H9 (cell line): ENCODE data around the gene PCYT2. TPM values are rescaled to one million over a fixed set of nuclear protein-coding genes. Genes with fewer than 3 reads are reported as not detected.

ENCODE experiments used
- DNase-seq: peaks from one replicate; pipeline ENCODE4 v3.0.0-alpha.2; 2017
- H2AFZ ChIP-seq: one replicate; pipeline ENCODE4 v1.6.1; 2013; ENCODE audit warnings: mild to moderate bottlenecking, low read length, control low read depth, moderate library complexity
- H2AK5ac ChIP-seq: 2 replicates; pipeline ENCODE4 v1.6.1; 2013; ENCODE audit warnings: low read length, control low read depth, mixed read lengths; ENCODE audit not compliant: insufficient read length
- H2BK120ac ChIP-seq: one replicate; pipeline ENCODE4 v1.6.1; 2013; ENCODE audit warnings: low read depth, mild to moderate bottlenecking, low read length, control low read depth, inconsistent platforms; ENCODE audit not compliant: poor library complexity, severe bottlenecking
- H2BK12ac ChIP-seq: 2 replicates; pipeline ENCODE4 v1.6.1; 2013; ENCODE audit warnings: low read length, control low read depth, mixed read lengths, low read depth; ENCODE audit not compliant: insufficient read length
- H2BK15ac ChIP-seq: 2 replicates; pipeline ENCODE4 v1.6.1; 2013; ENCODE audit warnings: low read depth, low read length, control low read depth
- H2BK20ac ChIP-seq: one replicate; pipeline ENCODE4 v1.6.1; 2013; ENCODE audit warnings: low read depth, mild to moderate bottlenecking, low read length, control low read depth, inconsistent platforms; ENCODE audit not compliant: poor library complexity, severe bottlenecking
- H2BK5ac ChIP-seq: 2 replicates; pipeline ENCODE4 v1.6.1; 2013; ENCODE audit warnings: low read length, control low read depth, mixed read lengths; ENCODE audit not compliant: insufficient read length
- H3K14ac ChIP-seq: 2 replicates; pipeline ENCODE4 v1.6.1; 2013; ENCODE audit warnings: low read length, control low read depth; ENCODE audit not compliant: insufficient read depth
- H3K18ac ChIP-seq: 2 replicates; pipeline ENCODE4 v1.6.1; 2013; ENCODE audit warnings: low read depth, mild to moderate bottlenecking, mixed read lengths, low read length, control low read depth; ENCODE audit not compliant: insufficient read length
- H3K23ac ChIP-seq: 2 replicates; pipeline ENCODE4 v1.6.1; 2013; ENCODE audit warnings: low read length, control low read depth, mixed read lengths, low read depth; ENCODE audit not compliant: insufficient read length
- H3K23me2 ChIP-seq: 2 replicates; pipeline ENCODE4 v1.6.1; 2013; ENCODE audit warnings: low read depth, mild to moderate bottlenecking, mixed read lengths, low read length, control low read depth; ENCODE audit not compliant: insufficient read length, poor library complexity, severe bottlenecking
- H3K27ac ChIP-seq: 2 replicates; pipeline ENCODE4 v1.5.1; 2013; ENCODE audit warnings: low read length, control low read depth, mixed read lengths, low read depth; ENCODE audit not compliant: insufficient read length
- H3K27me3 ChIP-seq: 2 replicates; pipeline ENCODE4 v1.6.1; 2013; ENCODE audit warnings: low read length, control low read depth, inconsistent platforms; ENCODE audit not compliant: insufficient read depth
- H3K4ac ChIP-seq: 2 replicates; pipeline ENCODE4 v1.6.1; 2013; ENCODE audit warnings: low read depth, mild to moderate bottlenecking, control low read depth, inconsistent platforms, low read length, moderate library complexity
- H3K4me1 ChIP-seq: 2 replicates; pipeline ENCODE4 v1.6.1; 2013; ENCODE audit warnings: low read length, control low read depth, inconsistent platforms; ENCODE audit not compliant: insufficient read depth
- H3K4me2 ChIP-seq: 2 replicates; pipeline ENCODE4 v1.6.1; 2013; ENCODE audit warnings: low read length, control low read depth, mixed read lengths; ENCODE audit not compliant: insufficient read length, insufficient read depth
- H3K56ac ChIP-seq: 2 replicates; pipeline ENCODE4 v1.6.1; 2013; ENCODE audit warnings: low read depth, mild to moderate bottlenecking, mixed read lengths, low read length, control low read depth; ENCODE audit not compliant: insufficient read length
- H3K79me1 ChIP-seq: 2 replicates; pipeline ENCODE4 v1.6.1; 2013; ENCODE audit warnings: low read depth, mild to moderate bottlenecking, moderate library complexity, low read length, control low read depth, inconsistent platforms; ENCODE audit not compliant: insufficient read depth, poor library complexity, severe bottlenecking
- H3K79me2 ChIP-seq: 2 replicates; pipeline ENCODE4 v1.6.1; 2013; ENCODE audit warnings: low read length, control low read depth, inconsistent platforms; ENCODE audit not compliant: insufficient read depth
- H3K9ac ChIP-seq: 2 replicates; pipeline ENCODE4 v1.6.1; 2013; ENCODE audit warnings: low read length, control low read depth, mixed read lengths; ENCODE audit not compliant: insufficient read length; ENCODE audit errors: extremely low read depth
- H3K9me3 ChIP-seq: one replicate; pipeline ENCODE4 v1.6.1; 2013; ENCODE audit warnings: low read depth, low read length, inconsistent platforms; ENCODE audit not compliant: control insufficient read depth
- H3T11ph ChIP-seq: one replicate; pipeline ENCODE4 v1.6.1; 2013; ENCODE audit warnings: mild to moderate bottlenecking, low read length, control low read depth, inconsistent platforms
- H4K20me1 ChIP-seq: one replicate; pipeline ENCODE4 v1.6.1; 2013; ENCODE audit not compliant: control insufficient read depth, insufficient read length, insufficient read depth
- H4K5ac ChIP-seq: 2 replicates; pipeline ENCODE4 v1.6.1; 2013; ENCODE audit warnings: low read depth, mild to moderate bottlenecking, mixed read lengths, low read length, control low read depth; ENCODE audit not compliant: insufficient read length
- H4K8ac ChIP-seq: replicated peaks from 2 replicates; pipeline ENCODE4 v1.6.1; 2013; ENCODE audit warnings: low read length, control low read depth, mixed read lengths, low read depth; ENCODE audit not compliant: insufficient read length
- H4K91ac ChIP-seq: 2 replicates; pipeline ENCODE4 v1.6.1; 2013; ENCODE audit warnings: low read depth, mild to moderate bottlenecking, moderate library complexity, mixed read lengths, low read length, control low read depth; ENCODE audit not compliant: insufficient read length
- H3K27ac Mint-ChIP-seq, 3 experiments: 2 replicates in 2 of 3; 3 replicates in 1 of 3; pipeline ENCODE4 v1.8.0; 2020 to 2021; ENCODE audit warnings: mixed read lengths in 3 of 3, mild to moderate bottlenecking in 1 of 3, moderate library complexity in 1 of 3
- H3K27me3 Mint-ChIP-seq: 2 replicates; pipeline ENCODE4 v1.8.0; 2021; ENCODE audit warnings: low read depth, mild to moderate bottlenecking, moderate library complexity, mixed read lengths
- H3K36me3 Mint-ChIP-seq, 3 experiments: 2 replicates in 2 of 3; 3 replicates in 1 of 3; pipeline ENCODE4 v1.8.0; 2020 to 2021; ENCODE audit warnings: low read depth in 3 of 3, mixed read lengths in 3 of 3; ENCODE audit not compliant: insufficient read depth in 1 of 3
- H3K4me1 Mint-ChIP-seq, 2 experiments: 2 replicates each; pipeline ENCODE4 v1.8.0; 2020; ENCODE audit warnings: mixed read lengths in 2 of 2
- H3K4me3 Mint-ChIP-seq, 2 experiments: 2 replicates in 1 of 2; 3 replicates in 1 of 2; pipeline ENCODE4 v1.8.0; 2020 to 2021; ENCODE audit warnings: mild to moderate bottlenecking in 2 of 2, mixed read lengths in 2 of 2, moderate library complexity in 1 of 2
- H3K9me3 Mint-ChIP-seq, 2 experiments: 2 replicates in 1 of 2; 3 replicates in 1 of 2; pipeline ENCODE4 v1.8.0; 2020; ENCODE audit warnings: mild to moderate bottlenecking in 2 of 2, mixed read lengths in 2 of 2, moderate library complexity in 1 of 2
- CTCF ChIP-seq: fragments of 200-600 bp; sonication (generic); conservative IDR thresholded peaks from 3 replicates; pipeline ENCODE4 v1.8.0; 2021; ENCODE audit warnings: antibody characterized with exemption, mild to moderate bottlenecking
- whole genome bisulfite sequencing: extraction: QIAGEN DNeasy Blood & Tissue Kit; methylation state at CpG from one replicate; pipeline ENCODE4 v1.1.7; 2013; ENCODE audit warnings: missing lambda C conversion rate, low lambda C conversion rate, mixed read lengths; ENCODE audit not compliant: insufficient read length; ENCODE audit errors: extremely low coverage; 5-methylcytosine and 5-hydroxymethylcytosine counted together
- total RNA-seq: library from RNA; stranded (reverse); gene quantifications from 2 replicates; pipeline ENCODE4 v1.2.1, GENCODE V29; 2021

Gene PCYT2
- total RNA-seq, 1 experiment from 2014 or later: 24.5 TPM

- no peak for DNase-seq
Measured at GRCh38 chr17:81898029-81898866, 13.0 kb downstream of the PCYT2 start.

More at GRCh38 chr17:81898029-81898866, 13.0 kb downstream of the PCYT2 start:
- H3K79me2 ChIP-seq: no peaks in the 10 kb centered on the region
- H3K9me3 ChIP-seq: no peaks in the 10 kb centered on the region
- no CpG with 5 or more reads among the region's 19 CpGs for WGBS
- peaks cover 11% of the 10 kb centered on the region for H3K27me3 Mint-ChIP-seq
- no peak overlapping the region for H3K4me3 Mint-ChIP-seq
- H3K56ac ChIP-seq: no peak overlapping the region
- H4K20me1 ChIP-seq: no peaks in the 10 kb centered on the region
- no peak overlapping the region for H4K5ac ChIP-seq
- no peaks in the 10 kb centered on the region for H3K79me1 ChIP-seq
- no peak overlapping the region for H2AFZ ChIP-seq
- no peak overlapping the region for H4K8ac ChIP-seq
- no peak overlapping the region for H3K27ac ChIP-seq
- no peak overlapping the region for H2AK5ac ChIP-seq
- H3K4me2 ChIP-seq: no peak overlapping the region
- H3K23me2 ChIP-seq: peaks cover 11% of the 10 kb centered on the region
- H3K4ac ChIP-seq: no peak overlapping the region
- no peak overlapping the region for H2BK120ac ChIP-seq
- H3K4me1 Mint-ChIP-seq: peaks cover 0 to 3% of the 10 kb centered on the region in 2 experiments; a peak in 2 of 4 replicates
- no peak overlapping the region for H2BK12ac ChIP-seq
- no peak overlapping the region for H3T11ph ChIP-seq
- no peak overlapping the region for H3K9ac ChIP-seq
- H3K27me3 ChIP-seq: no peaks in the 10 kb centered on the region; the same call in 1 of the 2 replicates
- H3K27ac Mint-ChIP-seq: no peak overlapping the region
- no peak overlapping the region for H2BK20ac ChIP-seq
- no peak overlapping the region for H2BK5ac ChIP-seq
- no peak overlapping the region for H3K14ac ChIP-seq
- H4K91ac ChIP-seq: no peak overlapping the region
- no peak overlapping the region for H3K18ac ChIP-seq
- H3K4me1 ChIP-seq: no peaks in the 10 kb centered on the region
- peaks cover 16 to 50% (median 39%) of the 10 kb centered on the region in 3 experiments; a peak in 6 of 7 replicates for H3K36me3 Mint-ChIP-seq
- H3K23ac ChIP-seq: no peak overlapping the region
- H2BK15ac ChIP-seq: no peak overlapping the region
- no peaks in the 10 kb centered on the region for H3K9me3 Mint-ChIP-seq
- no peak for TF ChIP-seq CTCF
